ENCODE data around the gene KY.

The KY gene

DNA sequence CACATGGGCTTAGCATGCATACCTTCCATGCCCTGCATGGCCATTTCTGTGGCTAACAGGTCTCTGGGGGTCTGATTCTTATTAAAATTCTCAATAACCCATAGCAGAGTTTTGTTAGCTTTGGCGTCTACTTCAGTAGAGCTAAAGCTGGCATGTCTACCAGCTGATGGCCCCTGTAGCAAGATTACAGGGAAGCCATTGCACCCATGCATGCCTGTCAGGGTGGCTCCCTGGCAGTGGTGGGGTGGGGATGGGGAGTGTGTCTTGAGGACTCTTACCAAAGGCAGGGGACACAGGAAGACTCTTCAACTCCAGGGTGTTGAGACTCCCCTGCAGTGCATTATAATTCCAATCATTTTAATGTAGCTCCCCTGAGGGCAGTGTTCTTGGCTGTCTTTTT is 4.7 kb downstream of the KY start:
- Histone ChIP-seq H3K4me1 (ENCODE audit: control insufficient read depth in 2 of 2, insufficient read depth in 2 of 2, low read length in 2 of 2) (no peaks in the 10 kb centered on the region), H3K4me3 (ENCODE audit: low read length in 2 of 2) (no peak overlapping the region), H3K36me3 (ENCODE audit: control insufficient read depth in 2 of 2, insufficient read depth in 2 of 2, low read length in 2 of 2) (no peaks in the 10 kb centered on the region), H3K9me3 (ENCODE audit: control insufficient read depth in 2 of 2, low read length in 2 of 2) (no peaks in the 10 kb centered on the region), H3K27me3 (ENCODE audit: control insufficient read depth in 2 of 2, insufficient read depth in 2 of 2, low read length in 2 of 2) (peaks cover 0 to 5% of the 10 kb centered on the region in 2 donors), H3K27ac (ENCODE audit: low read depth in 2 of 2, low read length in 2 of 2) (no peak overlapping the region), H3K9ac (ENCODE audit: low read depth in 1 of 2, low read length in 2 of 2) (no peak overlapping the region)

DNA sequence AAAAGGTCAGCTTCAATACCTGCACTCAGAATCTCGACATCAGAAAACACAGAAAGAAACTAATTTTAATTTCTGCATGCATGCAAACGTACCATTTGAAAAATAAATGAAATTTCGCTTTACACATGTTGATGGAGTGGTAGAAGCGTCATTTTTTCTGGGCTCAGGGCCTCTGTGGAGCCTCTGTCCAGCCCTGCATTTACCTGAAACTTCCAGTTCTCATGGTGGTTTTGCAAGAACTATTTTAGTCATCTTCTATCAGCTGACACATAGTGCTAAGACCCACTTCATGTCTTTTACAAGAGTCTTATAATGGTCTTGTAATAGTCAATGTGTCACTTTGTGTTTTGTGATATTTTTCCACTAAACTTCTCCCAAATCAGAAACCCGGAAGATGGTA is 5.3 kb downstream of the KY start:
- no peak overlapping the region for H3K9ac ChIP-seq (ENCODE audit: low read depth in 1 of 2, low read length in 2 of 2)
- no peak overlapping the region for H3K4me3 ChIP-seq (ENCODE audit: low read length in 2 of 2)
- H3K36me3 ChIP-seq (ENCODE audit: control insufficient read depth in 2 of 2, insufficient read depth in 2 of 2, low read length in 2 of 2) = no peaks in the 10 kb centered on the region
- H3K9me3 ChIP-seq (ENCODE audit: control insufficient read depth in 2 of 2, low read length in 2 of 2) = no peaks in the 10 kb centered on the region
- H3K27ac ChIP-seq (ENCODE audit: low read depth in 2 of 2, low read length in 2 of 2) = no peak overlapping the region
- H3K27me3 ChIP-seq (ENCODE audit: control insufficient read depth in 2 of 2, insufficient read depth in 2 of 2, low read length in 2 of 2) = peaks cover 0 to 4% of the 10 kb centered on the region in 2 donors
- no peaks in the 10 kb centered on the region for H3K4me1 ChIP-seq (ENCODE audit: control insufficient read depth in 2 of 2, insufficient read depth in 2 of 2, low read length in 2 of 2)

DNA sequence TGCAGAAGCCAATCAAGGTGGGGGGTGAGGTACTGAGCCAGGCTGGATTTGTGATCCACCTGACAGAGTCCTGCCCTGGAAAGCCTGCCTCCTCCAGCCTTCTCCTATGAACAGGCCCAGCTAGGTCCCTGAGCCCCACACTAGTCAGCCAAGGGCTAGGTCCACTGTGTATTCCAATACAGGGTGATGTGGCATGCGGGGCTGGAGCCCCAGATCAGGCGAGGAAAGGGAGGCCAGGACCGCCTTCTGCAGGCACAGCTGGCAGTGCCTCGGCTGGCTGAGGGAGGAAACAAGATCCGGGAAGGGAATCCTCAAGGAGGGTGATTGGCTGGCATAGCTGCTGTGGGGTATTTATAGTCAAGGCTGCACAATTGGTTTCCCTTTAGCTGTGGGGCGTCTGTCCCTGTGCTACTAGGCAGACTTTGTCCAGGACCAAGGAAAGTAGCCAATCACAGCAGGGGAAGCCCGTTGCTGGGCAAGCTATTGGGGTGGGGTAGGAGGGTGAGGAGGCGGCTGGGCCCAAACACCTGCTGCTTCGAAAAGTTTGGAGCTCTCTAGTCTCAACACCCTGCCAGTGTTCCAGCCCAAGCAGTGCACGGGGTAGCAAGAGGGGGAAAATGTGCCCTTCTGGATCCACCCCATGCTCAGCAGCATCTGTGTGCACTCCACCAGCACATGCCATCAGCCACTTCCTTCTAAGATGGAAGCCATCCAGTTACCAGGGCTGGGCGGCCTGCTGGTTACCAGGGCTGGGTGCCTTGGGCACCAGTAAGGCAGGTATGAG is 5.9 kb downstream of the KY start:
- no peaks in the 10 kb centered on the region for H3K36me3 ChIP-seq (ENCODE audit: control insufficient read depth in 2 of 2, insufficient read depth in 2 of 2, low read length in 2 of 2)
- H3K4me1 ChIP-seq (ENCODE audit: control insufficient read depth in 2 of 2, insufficient read depth in 2 of 2, low read length in 2 of 2) = no peaks in the 10 kb centered on the region
- H3K4me3 ChIP-seq (ENCODE audit: low read length in 2 of 2) = no peak overlapping the region
- H3K27me3 ChIP-seq (ENCODE audit: control insufficient read depth in 2 of 2, insufficient read depth in 2 of 2, low read length in 2 of 2) = no peaks in the 10 kb centered on the region
- H3K9me3 ChIP-seq (ENCODE audit: control insufficient read depth in 2 of 2, low read length in 2 of 2) = no peaks in the 10 kb centered on the region
- no peak overlapping the region for H3K9ac ChIP-seq (ENCODE audit: low read depth in 1 of 2, low read length in 2 of 2)
- H3K27ac ChIP-seq (ENCODE audit: low read depth in 2 of 2, low read length in 2 of 2) = no peak overlapping the region

DNA sequence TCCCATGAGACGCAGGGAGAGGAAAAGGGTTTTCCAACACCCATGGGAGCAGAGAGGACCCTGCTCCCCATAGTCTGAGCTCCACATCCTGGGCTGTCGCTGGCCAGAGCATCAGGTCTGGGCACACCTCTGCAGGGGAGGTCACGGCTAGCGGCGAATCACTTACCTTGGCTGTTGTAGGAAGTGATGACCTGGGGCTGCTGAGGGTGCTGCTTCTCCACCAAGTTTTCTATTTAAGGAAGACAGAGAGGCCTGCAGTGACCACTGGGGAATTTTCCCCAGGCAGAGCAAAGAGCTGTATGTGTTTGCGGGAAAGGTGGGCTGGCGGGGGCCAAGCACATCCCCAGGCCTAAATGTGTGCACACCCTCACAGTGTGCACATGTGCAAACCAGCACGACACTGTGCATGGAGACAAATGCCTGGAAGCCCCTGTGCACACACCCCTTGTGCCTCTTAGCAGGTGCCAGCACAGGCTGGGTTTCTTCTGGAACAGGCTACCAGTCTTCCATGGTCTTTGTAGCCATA is 7.6 kb downstream of the KY start:
- H3K9me3 ChIP-seq (ENCODE audit: control insufficient read depth in 2 of 2, low read length in 2 of 2) = no peaks in the 10 kb centered on the region
- no peaks in the 10 kb centered on the region for H3K4me1 ChIP-seq (ENCODE audit: control insufficient read depth in 2 of 2, insufficient read depth in 2 of 2, low read length in 2 of 2)
- H3K36me3 ChIP-seq (ENCODE audit: control insufficient read depth in 2 of 2, insufficient read depth in 2 of 2, low read length in 2 of 2) = no peaks in the 10 kb centered on the region
- no peak overlapping the region for H3K4me3 ChIP-seq (ENCODE audit: low read length in 2 of 2)
- H3K9ac ChIP-seq (ENCODE audit: low read depth in 1 of 2, low read length in 2 of 2) = no peak overlapping the region
- H3K27ac ChIP-seq (ENCODE audit: low read depth in 2 of 2, low read length in 2 of 2) = no peak overlapping the region
- no peaks in the 10 kb centered on the region for H3K27me3 ChIP-seq (ENCODE audit: control insufficient read depth in 2 of 2, insufficient read depth in 2 of 2, low read length in 2 of 2)

DNA sequence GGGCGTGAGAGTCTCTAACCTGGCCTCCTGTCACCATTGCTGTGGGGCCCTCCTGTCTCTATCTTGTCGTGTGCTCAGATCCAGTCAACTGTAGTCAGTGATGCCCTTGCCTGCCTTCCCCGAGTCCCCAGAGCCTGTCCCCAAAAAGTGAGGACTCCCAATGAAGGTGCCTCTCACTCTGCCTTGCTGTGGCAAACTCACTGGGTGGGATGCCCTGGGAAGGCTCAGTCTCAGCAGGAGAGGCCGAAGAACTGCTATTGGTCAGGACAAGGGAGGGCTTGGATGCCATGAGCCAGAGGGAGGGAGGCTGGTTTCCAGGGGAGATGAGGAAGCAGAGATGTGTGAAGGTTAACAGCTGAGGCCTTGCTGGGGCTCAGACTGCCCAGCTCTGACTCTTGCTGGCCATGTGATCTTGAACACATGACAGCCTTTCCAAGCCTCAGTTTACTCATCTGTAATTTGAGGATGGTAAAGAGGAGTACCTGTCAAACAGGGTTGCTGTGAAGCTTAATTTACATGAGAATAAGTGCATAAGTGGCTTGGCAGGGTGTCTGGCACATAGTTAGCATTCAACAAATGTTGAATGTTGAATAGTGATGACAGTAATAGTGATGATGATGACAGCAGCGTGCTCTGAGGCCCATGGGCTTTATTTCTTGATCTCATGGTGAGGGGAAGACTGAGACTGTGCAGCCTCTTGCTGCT is 8.2 kb downstream of the KY start:
- Histone ChIP-seq H3K4me3 (ENCODE audit: low read length in 2 of 2) (no peak overlapping the region), H3K27ac (ENCODE audit: low read depth in 2 of 2, low read length in 2 of 2) (no peak overlapping the region), H3K36me3 (ENCODE audit: control insufficient read depth in 2 of 2, insufficient read depth in 2 of 2, low read length in 2 of 2) (no peaks in the 10 kb centered on the region), H3K4me1 (ENCODE audit: control insufficient read depth in 2 of 2, insufficient read depth in 2 of 2, low read length in 2 of 2) (no peaks in the 10 kb centered on the region), H3K27me3 (ENCODE audit: control insufficient read depth in 2 of 2, insufficient read depth in 2 of 2, low read length in 2 of 2) (no peaks in the 10 kb centered on the region), H3K9ac (ENCODE audit: low read depth in 1 of 2, low read length in 2 of 2) (no peak overlapping the region), H3K9me3 (ENCODE audit: control insufficient read depth in 2 of 2, low read length in 2 of 2) (no peaks in the 10 kb centered on the region)

DNA sequence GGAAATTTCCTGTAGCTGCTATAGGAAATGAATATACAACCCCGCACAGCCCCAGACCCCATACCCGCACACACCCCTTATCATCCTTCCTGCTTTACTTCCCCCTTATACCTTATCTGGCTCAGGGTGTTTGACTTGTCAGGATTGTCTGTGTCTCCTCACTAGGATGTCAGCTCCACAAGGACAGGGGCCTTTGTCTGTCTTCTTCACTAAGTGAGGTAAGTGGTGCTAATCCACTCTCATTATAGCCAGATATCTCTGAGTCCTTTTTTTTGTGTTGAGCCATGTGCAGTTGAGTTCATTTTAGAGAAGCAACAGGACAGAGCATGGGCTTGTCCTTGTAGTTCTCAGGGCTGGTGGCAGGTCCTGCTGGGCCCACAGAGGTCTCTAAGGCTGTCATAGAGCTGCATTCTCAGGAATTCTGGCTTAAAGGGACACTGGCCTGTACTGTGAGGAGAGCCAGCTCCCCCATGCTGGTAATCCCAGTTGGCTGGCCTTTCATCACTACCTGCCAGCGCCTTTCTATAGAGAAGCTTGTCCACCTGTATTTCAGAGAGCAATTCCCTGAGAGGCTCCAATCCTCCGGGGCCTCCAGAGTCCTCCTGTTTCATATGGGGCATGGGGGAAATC is 9.0 kb downstream of the KY start:
- no peaks in the 10 kb centered on the region for H3K4me1 ChIP-seq (ENCODE audit: control insufficient read depth in 2 of 2, insufficient read depth in 2 of 2, low read length in 2 of 2)
- no peaks in the 10 kb centered on the region for H3K36me3 ChIP-seq (ENCODE audit: control insufficient read depth in 2 of 2, insufficient read depth in 2 of 2, low read length in 2 of 2)
- no peak overlapping the region for H3K9ac ChIP-seq (ENCODE audit: low read depth in 1 of 2, low read length in 2 of 2)
- no peak overlapping the region for H3K4me3 ChIP-seq (ENCODE audit: low read length in 2 of 2)
- no peaks in the 10 kb centered on the region for H3K9me3 ChIP-seq (ENCODE audit: control insufficient read depth in 2 of 2, low read length in 2 of 2)
- no peak overlapping the region for H3K27ac ChIP-seq (ENCODE audit: low read depth in 2 of 2, low read length in 2 of 2)
- no peaks in the 10 kb centered on the region for H3K27me3 ChIP-seq (ENCODE audit: control insufficient read depth in 2 of 2, insufficient read depth in 2 of 2, low read length in 2 of 2)

DNA sequence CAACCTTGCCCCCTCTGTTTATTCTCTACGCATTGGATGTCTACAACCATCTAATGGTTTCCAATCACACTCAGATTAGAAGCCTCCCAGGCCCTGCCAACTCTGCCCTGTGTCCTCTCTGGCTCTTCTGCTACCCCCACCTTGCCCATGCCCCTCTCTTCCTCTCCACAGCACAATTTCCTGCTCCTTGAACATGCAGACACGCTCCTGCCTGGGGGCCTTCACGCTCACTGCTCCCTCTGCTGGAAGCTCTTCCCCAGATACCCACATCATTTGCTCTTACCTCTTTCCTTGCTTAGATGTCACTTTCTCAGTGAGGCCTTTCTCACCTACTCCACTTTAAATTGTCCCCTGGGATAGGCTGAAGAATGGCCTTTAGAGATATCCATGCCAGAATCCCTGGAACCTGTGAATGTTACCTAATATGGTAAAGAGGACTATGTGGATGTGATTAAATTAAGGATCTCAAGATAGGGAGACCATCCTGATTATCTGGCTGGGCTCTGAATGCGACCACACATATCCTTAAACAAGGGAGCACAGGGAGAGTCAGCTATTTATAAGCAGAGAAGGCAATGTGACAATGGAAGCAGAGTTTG is 9.9 kb downstream of the KY start:
- H3K4me1 ChIP-seq (ENCODE audit: control insufficient read depth in 2 of 2, insufficient read depth in 2 of 2, low read length in 2 of 2) = no peaks in the 10 kb centered on the region
- H3K9me3 ChIP-seq (ENCODE audit: control insufficient read depth in 2 of 2, low read length in 2 of 2) = no peaks in the 10 kb centered on the region
- H3K9ac ChIP-seq (ENCODE audit: low read depth in 1 of 2, low read length in 2 of 2) = no peak overlapping the region
- no peaks in the 10 kb centered on the region for H3K27me3 ChIP-seq (ENCODE audit: control insufficient read depth in 2 of 2, insufficient read depth in 2 of 2, low read length in 2 of 2)
- no peak overlapping the region for H3K4me3 ChIP-seq (ENCODE audit: low read length in 2 of 2)
- H3K27ac ChIP-seq (ENCODE audit: low read depth in 2 of 2, low read length in 2 of 2) = no peak overlapping the region
- H3K36me3 ChIP-seq (ENCODE audit: control insufficient read depth in 2 of 2, insufficient read depth in 2 of 2, low read length in 2 of 2) = no peaks in the 10 kb centered on the region

DNA sequence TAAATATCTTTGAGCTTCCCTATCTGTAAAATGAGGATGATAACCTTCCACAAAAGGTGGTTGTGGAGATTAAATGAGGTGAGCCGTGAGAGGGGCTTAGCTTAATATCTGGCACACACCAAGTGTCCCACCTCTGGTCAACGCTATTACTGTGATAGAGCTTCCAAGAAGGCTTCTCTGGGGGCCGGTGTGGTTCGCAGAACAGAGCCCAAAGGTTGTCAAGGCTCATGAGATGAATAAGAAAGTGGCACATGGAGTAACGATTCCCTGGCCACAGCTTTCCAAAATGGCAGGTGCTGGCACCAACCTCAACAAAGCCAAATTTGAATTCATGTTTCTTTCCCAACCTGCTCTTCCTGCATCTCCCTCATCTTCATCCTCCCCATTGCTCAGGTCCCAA is 10.4 kb downstream of the KY start:
- no peak overlapping the region for H3K27ac ChIP-seq (ENCODE audit: low read depth in 2 of 2, low read length in 2 of 2)
- H3K9ac ChIP-seq (ENCODE audit: low read depth in 1 of 2, low read length in 2 of 2) = no peak overlapping the region
- H3K36me3 ChIP-seq (ENCODE audit: control insufficient read depth in 2 of 2, insufficient read depth in 2 of 2, low read length in 2 of 2) = no peaks in the 10 kb centered on the region
- H3K9me3 ChIP-seq (ENCODE audit: control insufficient read depth in 2 of 2, low read length in 2 of 2) = no peaks in the 10 kb centered on the region
- H3K4me1 ChIP-seq (ENCODE audit: control insufficient read depth in 2 of 2, insufficient read depth in 2 of 2, low read length in 2 of 2) = no peaks in the 10 kb centered on the region
- H3K27me3 ChIP-seq (ENCODE audit: control insufficient read depth in 2 of 2, insufficient read depth in 2 of 2, low read length in 2 of 2) = no peaks in the 10 kb centered on the region
- no peak overlapping the region for H3K4me3 ChIP-seq (ENCODE audit: low read length in 2 of 2)

DNA sequence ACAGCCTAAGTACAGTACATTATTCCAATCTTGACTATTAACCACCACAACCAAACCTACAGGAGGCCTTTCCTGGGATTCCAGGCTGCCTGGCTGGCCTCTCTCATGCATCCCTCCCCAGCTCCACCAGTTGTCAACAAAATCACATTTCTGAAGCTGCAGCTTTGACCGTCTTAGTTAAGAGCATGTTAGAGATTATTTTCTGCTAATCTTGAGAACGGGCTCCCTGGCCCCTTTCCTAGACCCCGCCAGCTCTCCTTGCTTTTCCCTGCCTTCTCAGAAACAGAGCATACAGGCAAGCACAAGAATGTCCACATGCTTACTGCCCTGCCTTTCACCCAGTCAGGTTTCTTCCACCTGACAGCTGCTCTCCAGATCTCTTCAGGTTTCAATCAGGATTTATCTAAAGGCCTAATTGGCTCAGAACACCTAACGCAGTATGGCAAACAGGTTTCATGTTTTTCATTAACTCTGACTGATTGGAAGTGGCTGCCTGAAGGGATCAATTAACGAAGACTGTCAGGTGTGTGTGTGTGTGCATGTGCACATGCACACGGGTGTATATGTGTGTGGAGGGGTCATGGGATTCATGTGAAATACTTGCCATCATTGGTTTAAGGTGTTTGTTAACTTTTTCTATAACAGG is 12.3 kb downstream of the KY start:
- Histone ChIP-seq H3K27ac (ENCODE audit: low read depth in 2 of 2, low read length in 2 of 2) (no peak overlapping the region), H3K9ac (ENCODE audit: low read depth in 1 of 2, low read length in 2 of 2) (no peak overlapping the region), H3K4me3 (ENCODE audit: low read length in 2 of 2) (no peak overlapping the region), H3K9me3 (ENCODE audit: control insufficient read depth in 2 of 2, low read length in 2 of 2) (peaks cover 0 to 1% of the 10 kb centered on the region in 2 donors), H3K27me3 (ENCODE audit: control insufficient read depth in 2 of 2, insufficient read depth in 2 of 2, low read length in 2 of 2) (no peaks in the 10 kb centered on the region), H3K36me3 (ENCODE audit: control insufficient read depth in 2 of 2, insufficient read depth in 2 of 2, low read length in 2 of 2) (no peaks in the 10 kb centered on the region), H3K4me1 (ENCODE audit: control insufficient read depth in 2 of 2, insufficient read depth in 2 of 2, low read length in 2 of 2) (no peaks in the 10 kb centered on the region)
